NCI-H2081 (cell line): ENCODE measurements around the gene FGGY.

Source experiments
- DNase-seq, 2 experiments: peaks; one replicate each; lab custom pipeline; 2025; lab: John Stamatoyannopoulos, UW

FGGY gene

DNA sequence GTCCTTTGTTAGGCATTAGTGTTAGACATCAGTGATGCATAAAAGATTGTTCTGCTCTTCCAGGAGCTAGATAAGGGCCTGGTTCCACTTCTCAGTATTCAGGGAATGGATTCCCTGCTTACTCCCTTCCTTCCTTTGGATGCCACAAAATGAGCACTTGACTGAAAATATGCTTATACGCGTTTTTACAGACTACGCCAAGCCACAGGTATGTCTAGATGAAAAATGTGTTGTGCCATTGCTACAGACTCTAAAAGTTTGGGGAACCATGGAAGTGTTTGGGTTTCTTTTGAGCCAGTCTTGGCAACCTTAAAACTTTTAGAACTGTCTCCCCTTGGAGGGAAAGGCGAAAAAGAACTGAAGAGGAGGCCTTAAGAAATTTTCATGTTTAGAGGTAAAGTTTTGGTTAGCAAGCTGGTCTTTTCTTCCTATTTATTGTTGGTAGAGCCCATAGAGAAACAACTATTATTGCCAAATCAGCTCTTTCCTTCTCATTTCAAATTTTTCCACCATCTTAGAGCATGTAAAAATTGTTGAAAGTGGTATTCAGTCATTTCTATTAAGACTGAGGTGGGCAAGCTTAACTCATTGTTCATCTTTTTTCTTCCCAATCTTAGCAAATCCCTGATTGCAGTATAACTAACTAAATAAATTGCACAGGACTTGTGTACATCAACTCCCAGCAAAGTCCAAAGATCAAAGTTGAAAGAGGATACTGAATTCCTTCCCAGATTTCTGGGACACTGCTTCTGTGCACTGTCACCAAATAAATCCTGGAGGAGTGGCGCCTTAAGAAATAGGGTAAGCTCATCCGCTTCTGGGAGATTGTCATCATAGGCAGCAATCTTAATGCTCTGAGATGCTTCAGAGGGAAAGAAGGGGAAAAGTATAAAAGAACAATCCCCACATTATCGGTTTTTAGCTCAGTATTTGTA is 18.9 kb downstream of the FGGY start:
- DNase-seq, result no peak

DNA sequence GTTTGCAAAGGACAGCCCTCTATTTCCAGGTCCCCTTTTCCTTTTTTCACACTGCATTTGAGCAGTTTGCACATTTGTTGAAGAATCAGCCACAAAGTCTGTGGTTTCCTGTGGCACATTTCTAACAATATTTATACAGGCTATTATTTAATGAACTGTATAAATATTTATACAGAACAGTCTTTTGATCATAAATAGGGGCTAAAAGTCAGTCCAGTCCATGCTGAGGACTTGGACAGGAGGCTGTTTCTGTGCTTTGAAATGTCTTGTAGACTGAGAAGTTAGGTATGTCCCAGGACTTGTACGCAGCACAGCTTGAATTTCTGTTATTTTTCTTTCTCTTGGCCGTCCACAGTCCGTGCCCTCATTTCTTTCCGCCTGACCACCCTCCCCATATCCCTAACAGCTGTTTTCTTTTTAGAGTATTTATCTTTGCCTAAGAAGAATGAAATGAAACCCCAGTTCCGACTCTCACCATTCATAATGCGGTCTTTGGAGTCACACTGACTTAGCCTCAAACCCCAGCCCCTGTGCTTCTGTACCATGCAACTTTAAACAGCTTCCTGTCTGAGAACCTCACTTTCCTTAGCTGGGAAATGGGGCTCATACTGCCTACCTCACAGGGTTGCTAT is 19.7 kb downstream of the FGGY start:
- DNase-seq, result no peak

DNA sequence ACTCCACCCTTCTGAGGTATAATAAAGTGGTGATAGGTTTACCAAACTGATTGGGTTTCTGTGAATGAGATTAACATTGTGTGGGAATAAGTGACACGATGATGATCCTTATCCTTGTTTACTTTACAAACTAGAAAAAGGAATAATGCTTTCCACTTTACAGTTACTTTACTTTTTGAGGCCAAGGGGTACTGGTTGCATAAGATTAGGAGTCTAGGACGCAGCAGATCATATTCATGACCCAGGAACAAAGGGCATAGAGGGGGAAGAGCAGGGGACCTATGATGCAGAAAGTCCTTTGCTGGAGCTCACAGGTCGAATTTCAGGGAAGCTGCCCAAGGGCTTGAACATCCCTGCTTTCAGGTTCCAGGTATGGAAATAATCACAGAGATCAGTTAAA is 20.4 kb downstream of the FGGY start:
- DNase-seq, result no peak

DNA sequence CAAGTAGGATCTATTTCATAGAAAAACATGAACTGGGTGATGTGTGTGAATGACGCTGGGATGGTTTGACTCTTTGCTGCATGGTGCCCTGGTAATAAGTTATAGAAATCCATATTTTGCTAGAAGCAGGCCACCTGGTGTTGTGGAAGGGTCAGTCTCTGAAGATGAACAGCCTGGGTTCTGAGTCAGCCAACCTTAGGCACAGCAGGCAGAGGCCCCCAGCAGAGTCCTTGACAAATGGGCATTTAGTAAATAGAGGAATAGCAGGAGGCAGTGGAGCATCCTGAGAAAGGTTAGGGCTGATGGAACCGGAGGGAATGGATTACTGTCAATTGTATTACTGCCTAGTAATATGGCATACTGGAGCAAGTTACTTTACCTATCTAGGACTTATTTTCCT is 20.9 kb downstream of the FGGY start:
- no peak for DNase-seq

DNA sequence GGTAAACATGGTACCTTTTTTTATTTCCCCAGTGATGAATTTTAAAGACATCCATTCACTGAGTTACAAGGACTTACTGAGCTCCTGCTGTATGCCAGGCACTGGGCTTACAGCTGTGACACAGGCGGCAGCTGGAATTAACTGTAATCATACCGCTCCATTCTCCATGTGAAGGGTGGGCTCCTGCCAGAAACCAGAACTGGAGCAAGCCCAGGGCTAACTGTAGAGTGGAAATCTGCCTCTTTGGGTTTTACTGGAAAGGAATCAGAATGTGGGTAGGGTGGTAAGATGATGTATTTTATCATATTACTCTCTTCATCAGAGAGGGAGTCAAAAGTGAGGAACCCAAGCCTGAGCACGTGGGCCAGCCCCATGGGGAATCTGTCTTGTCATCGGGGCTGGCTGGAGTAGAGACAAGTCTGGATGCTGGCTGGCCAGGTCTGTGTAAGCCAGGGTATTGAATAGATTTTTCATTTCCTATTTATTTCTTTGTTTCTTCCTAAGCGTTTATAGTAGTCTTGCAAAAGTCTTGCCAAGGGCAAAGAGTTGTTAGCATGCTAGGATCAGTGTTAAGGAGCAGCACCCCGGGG is 21.5 kb downstream of the FGGY start:
- DNase-seq, result no peak

DNA sequence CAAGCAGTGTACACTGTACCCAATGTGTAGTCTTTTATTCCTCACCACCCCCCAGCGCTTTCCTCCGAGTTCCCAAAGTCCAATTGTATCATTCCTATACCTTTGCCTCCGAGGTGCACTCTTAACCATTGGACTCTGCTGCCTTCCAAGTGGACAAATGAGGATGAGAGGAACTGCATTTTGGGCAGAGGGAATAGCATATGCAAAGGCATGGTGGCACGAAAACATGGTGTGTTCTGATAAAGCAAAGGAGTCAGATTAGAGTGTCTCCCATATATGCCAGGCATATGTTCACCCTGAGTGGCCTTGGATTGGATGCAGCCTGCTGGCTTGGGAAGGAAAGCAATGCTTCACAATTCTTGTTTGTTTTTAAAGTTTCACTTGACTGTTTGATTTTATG is 25.5 kb downstream of the FGGY start:
- DNase-seq, result no peak

DNA sequence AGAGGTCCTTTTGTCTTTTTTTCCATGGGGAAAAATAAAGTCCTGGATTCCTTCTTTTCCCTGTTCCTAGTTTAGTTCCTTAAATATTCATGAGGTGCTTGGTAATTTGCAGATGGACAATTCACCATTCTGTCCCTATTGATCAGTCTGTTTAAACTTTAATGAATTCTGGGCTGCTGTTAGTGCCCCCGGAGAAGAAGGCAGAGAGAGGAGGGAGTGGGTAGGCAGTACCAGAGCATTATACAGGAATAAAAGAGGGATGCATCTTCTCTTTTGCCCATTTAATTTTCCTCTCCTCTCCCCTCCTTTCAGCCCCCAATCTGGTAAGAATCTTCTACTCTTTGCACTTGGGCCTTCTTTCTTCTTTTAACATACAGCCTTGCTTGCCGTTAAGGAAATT is 25.9 kb downstream of the FGGY start:
- DNase-seq, result no peak

DNA sequence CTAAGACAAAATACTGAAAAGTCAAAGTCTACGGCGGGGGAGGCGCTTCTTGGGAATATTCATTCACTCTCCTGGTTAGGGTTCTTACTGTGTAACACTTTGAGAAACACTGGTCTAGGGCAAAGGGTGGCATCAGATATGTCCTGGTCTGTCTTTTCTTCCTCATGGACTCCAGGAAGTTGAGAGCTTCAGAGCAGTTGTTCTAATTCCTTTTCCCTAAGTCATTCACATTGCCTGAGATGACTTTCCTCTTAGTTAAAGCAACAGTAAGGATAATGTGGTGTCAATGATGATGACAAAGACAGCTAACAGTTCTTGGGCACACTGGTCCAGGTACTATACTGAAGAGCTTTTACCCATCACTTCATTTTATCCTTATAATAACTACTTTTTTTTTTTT is 27.0 kb downstream of the FGGY start:
- no peak for DNase-seq

DNA sequence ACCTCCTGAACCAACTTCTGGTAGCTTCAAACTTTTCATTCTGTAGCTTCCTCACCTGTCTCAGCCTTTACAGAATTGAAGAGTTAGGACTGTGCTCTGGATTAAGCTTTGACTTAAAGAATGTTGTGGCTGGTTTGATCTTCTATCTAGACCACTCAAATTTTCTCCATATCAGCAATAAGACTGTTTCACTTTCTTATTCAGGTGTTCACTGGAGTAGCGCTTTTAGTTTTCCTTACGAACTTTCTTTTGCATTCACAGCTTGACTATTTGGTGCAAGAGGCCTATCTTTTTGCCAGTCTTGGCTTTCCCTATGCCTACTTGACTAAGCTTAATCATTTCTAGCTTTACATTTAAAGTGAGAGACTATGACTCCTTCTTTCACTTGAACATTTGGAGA is 31.5 kb downstream of the FGGY start:
- no peak for DNase-seq

DNA sequence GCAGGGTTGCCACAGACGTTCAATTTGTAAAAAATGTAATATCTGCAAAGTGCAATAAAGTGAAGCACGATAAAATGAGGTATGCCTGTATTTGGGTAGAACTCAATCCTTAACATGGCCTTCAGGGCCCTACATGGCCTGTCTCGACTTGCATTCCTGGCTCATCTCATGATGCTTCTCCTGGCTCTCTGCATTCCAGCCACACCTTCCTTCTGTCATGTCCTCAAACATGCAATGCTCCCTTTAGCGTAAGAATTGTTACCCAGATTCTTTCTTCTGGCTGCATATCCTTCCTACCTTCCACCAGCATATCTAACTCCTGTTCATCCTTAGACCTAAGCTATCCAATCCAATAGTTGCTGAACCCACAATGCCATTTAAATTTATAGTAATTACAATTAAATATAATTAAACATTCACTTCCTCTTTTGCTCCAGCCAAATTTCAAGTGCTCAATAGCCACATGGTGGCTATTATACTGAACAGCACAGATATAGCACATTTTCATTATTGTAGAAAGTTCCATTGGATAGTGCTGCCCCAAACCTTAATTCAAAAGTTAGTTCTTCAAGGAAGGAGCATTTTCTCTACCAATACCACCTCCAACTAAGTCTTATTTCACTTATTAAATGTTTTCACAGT is 32.6 kb downstream of the FGGY start:
- no peak for DNase-seq

DNA sequence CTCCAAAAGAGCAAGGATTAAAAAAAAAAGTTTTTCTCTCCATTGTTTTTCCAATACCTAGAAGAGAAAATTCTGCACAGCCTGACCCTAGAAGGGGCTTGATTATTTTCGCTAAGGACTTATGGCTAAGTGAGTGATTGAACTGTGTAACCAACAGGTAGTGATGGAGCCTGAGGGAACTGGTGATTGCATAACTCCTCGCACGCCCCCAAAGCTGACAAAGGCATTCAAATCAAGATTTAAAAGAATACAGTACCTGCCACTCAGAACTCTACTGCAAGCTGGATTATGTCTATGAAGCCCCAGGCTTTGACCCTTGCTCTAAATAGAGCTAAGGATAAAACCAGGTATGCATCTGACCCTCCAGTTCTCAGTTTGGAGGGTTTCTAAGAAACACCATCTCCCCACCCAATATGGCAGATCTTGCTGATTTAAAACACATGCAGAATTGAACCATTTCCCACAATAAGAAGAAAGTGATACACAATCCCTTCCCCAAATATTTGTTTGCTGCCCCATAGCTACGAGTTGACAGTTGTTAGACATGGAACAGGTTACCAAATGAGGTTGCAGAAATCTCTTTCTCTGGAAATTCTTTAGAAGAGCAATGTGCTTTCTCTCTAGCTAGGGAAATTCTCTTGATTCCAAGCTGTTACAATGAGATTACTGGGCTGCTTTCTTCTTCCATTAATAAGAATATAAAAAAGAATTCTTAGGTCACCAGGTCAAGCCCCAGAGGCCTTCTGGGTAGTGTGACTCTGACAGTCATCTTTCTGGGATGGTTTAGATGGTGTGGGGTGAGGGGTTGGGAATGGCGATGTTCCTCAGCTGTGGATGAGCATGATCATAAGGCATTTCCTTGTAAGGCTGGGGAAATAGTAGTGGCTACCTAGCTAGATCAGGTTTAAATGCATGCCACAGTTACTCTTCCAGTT is 35.1 kb downstream of the FGGY start:
- DNase-seq, result no peak

DNA sequence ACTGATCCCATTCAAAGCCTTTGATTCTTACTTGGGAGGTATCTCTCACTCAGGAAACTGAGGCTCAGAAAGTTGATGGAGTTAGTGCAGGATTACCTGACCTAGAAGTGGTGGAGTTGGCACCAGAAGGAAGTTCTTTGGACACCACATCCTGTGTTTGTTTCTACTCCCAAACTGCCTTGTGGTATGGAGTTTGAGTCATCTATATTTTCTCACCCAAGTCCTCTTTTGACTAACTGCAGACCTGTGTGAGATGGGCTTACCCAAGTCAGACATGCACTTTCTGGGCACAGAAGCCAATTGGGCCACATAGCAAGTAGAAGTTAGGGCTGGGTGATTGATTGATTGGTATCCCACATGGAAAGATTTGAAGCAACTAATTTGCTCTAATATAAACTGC is 36.1 kb downstream of the FGGY start:
- DNase-seq, result no peak

DNA sequence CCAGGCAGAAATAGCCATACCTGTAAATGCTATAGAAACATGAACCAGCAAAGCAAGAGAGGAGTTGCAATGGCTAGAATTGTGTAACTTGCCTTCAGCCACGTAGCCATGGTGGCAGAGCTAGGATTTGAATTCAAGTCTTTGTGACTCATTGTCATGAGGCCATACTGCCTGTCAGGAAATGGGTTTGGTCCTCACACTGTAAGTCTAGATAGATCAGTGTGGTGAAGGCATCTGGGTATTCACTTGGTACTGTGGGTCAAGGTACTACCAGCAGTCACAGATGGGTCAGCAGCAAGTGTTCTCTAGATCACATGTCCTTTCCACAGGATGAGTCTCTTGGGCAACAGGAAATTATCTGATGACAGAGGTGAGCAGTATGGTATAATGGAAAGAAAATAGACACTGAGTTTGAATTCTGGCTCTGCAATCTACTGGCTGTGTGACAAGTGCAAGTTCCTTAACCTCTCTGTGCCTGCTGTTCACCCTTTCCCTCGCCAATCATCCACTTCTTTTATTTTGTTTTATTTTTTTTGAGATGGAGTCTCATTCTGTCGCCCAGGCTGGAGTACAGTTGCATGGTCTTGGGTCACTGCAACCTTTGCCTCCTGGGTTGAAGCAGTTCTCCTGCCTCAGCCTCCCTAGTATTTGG is 36.9 kb downstream of the FGGY start:
- no peak for DNase-seq

DNA sequence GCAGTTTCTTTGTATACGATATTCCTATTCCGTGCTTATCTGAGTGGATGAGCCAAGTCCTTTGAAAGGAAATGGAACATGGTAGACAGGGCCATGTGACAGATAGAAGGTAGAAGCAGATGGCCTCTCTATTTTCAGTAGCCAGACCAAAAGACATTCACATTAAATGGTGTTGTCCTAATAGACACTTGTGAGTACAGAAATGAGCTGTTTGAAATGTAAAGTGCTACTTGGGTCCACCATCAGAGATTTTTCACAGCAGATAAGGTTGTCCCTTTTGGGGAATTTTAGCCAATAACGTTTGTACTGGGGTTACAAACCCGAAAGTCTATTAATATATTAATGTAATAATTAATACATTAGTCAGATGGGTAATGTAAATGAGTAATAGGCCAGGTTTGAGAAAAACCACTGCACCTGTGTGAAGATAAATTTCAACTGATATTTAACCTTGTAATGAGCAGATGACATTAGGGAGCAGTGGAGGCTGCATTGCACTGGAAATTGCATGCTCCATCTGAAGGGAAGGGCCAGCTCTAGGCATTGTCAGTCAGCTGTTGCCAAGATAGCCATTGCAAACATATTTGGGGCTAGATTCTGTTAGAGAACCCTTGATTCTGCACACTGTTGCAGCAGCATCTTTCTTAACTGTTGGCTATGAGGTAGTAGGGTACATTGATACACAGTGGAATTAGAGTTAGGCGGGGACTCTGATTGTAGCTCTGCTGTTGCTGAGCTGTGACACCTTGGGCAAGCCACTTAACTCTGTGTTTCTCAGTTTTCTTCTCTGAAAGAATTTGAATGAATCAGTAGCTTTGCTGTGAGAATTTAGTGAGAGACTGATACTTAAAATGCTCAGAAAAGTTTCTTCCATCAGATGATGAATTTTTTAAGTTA is 43.8 kb downstream of the FGGY start:
- DNase-seq, result no peak

DNA sequence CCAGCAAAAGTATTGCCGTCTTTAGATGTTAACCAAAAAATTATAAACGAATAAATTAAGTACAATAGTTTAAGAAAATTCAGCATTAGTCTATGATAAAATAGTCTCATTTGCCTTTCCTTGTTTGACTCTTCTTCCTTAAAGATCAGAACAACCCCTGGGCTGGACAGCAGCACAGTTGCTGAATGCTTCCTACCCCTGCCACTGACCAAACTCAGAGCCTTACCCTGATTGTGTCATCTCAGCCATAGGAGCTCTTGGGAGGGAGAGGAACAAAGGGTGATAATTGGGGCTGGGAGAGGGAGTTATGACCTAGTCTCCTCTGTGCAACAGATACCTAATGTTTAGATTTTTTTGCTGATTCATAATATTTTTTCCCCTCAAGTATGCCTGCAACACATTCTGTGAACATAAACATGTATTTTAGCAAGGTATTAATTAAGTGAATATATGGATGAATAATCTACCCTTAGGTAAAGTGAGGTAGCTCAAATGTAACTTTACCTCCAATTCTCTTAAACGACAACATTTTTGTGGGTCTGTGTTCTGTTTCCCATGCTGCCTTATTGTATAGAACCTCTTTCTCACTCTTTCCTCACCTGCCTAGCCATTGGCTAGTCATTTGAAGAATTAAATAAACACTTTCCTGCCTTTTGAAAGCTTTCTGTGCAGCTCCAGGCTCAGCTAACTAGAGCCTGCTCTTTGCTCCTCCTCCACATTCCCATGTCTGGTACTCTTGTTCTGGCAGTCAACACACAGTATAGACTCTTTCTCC is 46.1 kb downstream of the FGGY start:
- DNase-seq, result no peak

DNA sequence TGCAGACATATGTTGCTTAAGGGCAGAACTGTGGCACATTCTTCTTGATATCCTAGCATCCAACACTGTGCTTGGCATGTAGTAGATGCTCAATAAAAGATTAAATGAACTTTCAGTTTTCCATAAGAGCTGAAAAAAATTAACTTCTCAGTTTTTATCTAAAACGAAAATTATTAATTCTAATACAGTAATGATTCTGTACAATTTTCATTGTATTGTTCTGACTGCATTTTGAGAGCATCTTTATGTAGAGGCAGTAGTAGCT is 46.6 kb downstream of the FGGY start:
- no peak for DNase-seq

DNA sequence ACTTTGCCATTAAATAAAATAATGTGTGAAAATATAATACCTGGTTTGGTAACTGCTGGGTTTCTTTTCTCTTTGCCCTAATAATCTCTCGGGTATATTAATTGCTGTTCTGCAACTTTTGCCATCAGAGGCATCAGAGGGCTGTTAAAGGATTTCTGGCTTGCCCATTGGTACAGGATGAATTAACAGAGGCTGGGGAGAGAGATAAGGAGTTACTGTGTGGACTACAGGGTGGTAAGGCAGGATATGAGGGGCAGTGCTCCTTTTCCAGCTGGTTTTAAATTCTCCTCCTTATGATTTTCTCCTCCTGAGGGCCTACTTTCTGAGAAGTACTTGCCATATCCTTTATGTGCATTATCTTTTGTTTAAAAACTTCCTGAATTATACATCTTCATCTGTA is 48.3 kb downstream of the FGGY start:
- DNase-seq, result no peak

DNA sequence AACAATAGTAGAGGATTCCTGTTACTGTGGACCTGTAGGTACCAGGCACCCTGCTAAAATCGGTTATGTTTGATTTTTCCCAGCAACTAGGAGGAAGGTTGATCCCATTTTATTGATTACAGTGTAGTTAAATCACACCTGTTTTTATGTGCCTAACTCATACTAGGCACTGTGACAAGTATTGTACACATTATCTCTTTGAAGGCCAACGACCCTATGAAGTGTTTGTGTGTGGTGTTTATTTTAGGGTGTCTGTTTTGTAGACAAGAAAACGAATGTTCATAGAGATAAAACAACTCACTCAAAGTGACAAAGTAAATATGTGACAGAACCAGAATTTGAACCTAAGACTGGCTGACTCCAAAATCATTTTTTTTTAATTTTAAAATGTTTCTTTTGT is 49.5 kb downstream of the FGGY start:
- no peak for DNase-seq

DNA sequence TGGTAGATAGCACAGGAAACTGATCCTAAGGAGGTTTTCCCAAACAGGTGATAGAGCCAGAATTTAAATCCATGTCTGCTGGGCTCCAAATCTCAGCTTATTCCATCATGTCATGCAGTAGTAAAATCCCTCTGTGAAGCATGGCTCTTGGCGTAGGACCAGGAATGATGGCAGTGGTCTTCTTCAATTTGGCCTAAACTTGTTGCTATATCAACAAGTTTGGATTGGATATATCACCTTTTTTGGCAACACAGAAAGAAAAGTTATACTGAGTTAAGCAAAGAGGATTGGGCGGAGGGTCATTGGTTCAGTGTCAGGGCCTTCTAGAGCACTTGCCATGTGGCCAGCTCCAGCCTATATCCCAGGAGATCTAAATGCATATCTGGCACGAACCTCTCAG is 52.2 kb downstream of the FGGY start:
- no peak for DNase-seq

DNA sequence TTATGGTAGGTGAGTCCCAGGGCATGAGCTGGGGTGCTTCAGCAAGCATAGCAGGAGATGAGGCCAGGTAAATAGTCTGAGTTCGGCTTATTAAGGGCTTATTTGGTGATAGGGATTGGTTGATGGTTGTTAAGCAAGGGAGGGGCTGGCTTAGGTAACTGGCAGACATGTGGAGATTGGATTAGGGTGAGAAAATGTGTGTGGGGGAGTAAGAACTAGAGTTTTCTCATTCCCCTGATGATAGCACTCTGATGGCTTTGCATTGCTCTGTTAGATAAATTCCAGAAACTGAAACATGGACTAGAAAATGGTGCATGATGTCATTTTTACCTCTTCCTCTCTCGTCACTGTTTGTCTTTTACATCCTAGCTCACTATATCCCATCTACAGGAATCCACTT is 53.6 kb downstream of the FGGY start:
- DNase-seq, result no peak
